Measurements from ENCODE around the gene PUDP. TPM values are rescaled to one million over a fixed set of nuclear protein-coding genes. Genes with fewer than 3 reads are reported as not detected.

PUDP gene
- total RNA-seq, 1 donor from 2014 or later = 33.7 TPM

DNA sequence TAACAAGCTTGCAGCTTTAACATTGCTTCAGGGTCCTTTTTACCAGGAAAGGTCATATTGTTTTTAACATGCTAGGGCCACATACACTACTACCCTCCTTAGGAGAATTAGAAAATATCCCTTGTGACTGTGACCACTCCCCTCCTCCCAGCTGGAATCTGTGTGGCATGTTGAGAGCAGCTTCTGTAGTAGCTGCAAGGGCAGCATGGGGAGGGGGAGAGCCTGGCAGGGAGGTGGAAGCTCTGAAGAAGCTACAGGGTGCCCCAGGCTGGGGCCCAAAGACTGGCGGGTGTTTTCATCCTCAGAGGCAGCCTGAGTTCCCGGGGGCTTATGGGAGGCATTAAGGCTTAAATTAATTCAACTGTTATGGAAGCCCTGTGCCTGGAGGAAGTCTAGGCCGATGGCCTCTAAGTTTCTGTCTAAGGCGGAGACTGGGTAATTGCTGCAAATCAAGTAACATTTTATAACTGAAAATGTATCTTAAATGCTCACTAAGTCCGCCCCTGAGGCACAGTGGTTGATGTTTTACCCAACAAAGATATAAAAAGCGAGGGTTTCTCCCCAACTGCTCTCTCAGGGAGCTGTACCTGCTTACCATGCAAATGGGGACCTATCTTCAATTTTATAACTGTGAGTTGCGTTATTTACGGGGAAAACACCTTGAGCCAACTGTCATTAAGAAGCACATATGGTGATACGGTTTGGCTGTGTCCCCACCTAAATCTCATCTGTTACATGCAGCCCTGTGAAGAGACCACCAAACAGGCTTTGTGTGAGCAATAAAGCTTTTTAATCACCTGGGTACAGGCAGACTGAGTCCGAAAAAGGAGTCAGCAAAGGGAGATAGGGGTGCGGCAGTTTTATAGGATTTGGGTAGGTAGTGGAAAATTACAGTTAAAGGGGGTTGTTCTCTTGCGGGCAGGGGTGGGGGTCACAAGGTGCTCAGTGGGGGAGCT is 37.8 kb downstream of the PUDP start:
- DNase-seq (ENCODE audit: low spot score) = no peak

DNA sequence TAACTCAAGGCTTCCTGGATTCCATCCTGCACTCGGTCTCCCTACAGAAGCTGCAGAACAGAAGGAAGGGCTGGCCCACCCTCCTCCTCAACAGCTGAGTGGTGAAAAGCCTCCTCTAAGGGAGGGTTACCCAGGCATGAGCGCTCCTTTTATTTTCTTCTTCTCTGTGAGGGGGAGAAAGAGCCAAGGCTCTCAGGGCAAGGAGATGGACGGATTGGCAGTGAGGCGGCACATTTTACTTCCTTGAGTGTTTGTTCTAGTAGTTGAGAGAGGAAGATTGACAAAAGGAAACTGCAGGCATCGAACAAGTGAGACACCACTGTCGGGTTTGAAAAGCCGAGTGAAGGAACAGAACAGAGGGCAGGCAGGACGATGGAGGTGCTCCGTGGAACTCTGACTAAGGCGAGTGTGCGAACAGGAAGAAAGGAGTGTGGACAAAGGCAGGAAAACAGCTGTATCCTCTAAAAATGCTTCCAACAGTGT is 38.9 kb downstream of the PUDP start:
- DNase-seq (ENCODE audit: low spot score) = no peak

DNA sequence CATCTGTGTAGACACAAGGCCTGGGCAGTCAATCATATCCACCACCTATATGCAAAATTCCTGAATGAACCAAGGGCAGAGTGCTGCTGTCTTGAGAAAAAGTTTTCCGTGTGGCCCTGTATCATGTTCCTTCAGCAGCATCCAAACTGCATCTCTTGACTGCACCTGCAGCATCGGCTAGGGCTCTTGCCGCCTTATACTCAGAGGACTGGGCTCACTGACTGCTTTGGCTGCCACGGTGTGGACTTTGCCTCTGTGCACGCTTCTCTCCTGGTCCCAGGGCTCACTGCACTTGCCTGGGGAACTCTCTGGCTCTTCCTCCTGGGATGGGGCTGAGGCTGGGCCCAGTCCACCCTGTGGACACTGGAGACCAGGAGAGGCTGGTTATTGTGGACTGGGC is 39.9 kb downstream of the PUDP start:
- DNase-seq (ENCODE audit: low spot score) = no peak

DNA sequence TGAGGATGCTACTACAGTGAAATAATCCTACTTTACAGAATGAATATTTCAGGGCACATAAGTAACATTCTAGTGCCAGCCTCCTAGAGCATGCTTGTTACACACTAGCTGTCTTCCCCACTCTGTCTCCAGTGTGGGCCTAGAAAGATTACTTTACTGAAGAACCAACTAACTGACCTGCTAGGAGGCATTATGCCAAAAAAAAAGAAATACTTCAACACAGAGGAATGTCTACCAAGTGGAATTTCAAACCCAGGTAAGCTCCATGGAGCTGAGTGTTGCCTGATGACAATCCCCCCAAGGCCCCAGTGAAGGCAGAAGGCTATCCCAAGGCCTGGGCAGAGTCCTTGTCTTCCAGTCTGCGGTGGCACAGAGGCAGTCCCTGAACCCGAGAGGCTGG is 41.3 kb downstream of the PUDP start:
- no peak for DNase-seq (ENCODE audit: low spot score)

DNA sequence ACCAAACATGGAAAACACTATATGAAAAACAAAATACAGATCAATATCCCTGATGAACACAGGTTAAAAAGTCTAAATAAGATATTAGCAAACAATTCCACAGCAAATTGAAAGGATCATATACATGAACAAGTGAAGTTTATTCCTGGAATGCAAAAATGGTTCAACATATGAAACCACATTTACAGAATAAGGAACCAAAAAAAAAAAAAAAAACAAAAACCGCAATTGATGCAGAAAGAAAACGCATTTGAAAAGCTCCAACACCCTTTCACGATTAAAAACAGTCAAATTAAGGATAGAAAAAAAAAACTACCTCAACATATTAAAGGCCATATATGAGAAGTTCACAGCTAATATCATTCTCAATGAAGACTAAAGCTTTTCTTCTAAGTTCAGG is 45.8 kb downstream of the PUDP start:
- no peak for DNase-seq (ENCODE audit: low spot score)

DNA sequence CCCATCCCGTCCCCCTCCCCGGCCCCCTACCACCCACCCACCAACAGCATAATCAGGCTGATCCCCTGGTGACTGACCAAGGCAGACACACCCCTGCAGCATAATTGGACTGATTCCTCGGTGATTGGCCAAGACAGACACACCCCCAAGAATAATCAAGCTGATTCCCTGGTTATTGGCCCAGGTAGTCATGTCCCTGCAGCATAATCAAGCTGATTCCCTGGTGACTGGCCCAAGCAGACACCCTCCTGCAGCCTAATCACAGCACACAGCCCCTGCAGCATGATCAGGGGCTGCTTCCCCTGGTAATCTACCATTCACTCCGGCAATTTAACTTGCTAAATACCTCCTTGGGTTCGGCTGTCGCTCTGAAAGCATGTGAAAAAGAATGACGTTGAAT is 47.9 kb downstream of the PUDP start:
- DNase-seq (ENCODE audit: low spot score) = no peak

DNA sequence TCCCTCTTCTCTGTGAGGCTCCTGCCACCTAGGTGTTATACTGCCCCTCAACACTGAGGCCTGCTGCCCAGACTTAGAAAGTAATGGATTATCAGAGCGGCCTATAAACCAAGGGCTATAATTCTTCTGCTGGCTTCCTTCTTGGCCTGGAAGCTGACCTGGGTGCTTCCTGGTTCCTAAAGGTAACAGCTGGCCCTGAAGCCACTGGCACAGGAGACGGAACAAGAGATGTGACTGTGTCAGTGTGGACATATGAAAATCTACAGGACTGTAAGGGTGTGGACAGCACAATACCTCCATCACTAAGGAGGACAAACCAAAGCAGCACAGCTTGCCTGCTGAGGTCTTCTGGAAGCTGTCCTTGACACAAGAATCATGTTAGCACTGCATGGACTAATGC is 52.3 kb downstream of the PUDP start:
- DNase-seq (ENCODE audit: low spot score) = peak; percentile 7

DNA sequence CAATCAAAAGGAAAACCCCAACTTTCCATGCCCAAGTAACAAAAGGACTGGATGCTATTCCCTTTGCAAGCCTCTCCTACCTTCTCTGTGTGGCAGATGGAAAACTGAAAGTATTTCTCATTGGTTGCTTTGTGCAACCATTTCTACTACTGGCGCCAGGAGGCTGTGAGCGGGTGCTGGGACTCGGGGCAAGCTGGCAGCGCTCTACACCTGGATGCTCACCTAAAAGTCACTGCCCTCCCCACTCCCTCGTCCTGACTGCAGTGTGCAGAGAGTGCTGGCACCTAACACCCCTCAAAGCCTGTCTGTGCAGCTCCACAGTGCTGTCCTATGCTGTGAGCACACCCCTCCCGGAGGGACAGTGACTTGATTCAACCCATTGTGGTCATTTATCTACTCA is 54.6 kb downstream of the PUDP start:
- no peak for DNase-seq (ENCODE audit: low spot score)

DNA sequence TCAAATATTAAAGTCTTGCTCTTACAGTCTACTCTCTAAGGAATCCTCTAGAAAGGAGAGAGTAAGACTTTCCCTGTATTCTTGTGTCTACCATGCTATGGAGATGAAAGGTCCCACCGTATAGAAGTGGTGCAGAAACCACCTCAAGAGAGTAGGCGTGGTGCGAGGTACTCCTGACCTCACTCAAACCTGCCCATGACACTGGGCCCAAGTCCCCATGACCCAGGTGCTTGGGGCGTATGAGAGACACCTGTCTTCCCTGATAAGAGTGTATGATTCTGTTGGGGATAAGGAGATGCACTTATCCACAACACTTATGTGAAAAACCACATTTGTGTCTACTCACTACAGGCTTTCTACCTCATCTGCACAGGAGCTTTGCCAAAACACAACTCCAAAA is 55.4 kb downstream of the PUDP start:
- DNase-seq (ENCODE audit: low spot score) = no peak

DNA sequence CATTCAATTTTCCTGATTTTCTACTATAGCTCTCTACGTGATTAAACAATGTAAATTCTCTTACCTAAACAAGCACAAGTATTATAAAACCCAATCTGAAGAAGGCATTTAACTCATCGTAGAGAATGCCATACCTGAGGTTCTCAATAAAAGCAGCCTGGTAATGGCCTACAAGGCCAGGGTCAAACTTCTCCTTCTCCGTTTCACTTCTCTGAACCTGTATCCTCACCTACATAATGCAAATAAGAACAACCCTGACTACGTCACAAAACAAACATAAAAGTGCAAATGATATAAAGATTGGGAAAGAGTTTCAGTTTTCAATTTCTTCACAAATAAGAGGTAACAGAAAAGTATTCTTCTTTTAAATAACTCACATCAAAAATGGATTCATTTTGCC is 56.0 kb downstream of the PUDP start:
- DNase-seq (ENCODE audit: low spot score) = no peak

DNA sequence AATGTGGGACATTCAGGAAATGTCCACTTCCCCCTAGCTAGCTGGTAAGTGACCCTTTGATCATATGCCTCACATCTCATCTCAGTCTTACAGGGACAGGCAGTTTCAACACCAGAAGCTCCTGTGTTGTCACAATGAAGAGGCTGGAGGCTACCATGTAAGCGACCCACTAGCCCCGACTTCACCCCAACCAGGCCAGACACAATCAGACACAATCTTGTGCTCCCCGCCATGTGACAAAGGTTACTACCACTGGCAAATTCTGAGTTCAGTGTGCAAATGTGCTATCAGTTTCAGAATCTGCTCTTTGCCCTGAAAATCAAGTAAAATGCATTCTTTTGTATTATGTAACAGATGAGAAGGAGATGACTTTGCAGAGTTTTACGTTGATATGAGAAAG is 57.3 kb downstream of the PUDP start:
- DNase-seq (ENCODE audit: low spot score) = no peak

DNA sequence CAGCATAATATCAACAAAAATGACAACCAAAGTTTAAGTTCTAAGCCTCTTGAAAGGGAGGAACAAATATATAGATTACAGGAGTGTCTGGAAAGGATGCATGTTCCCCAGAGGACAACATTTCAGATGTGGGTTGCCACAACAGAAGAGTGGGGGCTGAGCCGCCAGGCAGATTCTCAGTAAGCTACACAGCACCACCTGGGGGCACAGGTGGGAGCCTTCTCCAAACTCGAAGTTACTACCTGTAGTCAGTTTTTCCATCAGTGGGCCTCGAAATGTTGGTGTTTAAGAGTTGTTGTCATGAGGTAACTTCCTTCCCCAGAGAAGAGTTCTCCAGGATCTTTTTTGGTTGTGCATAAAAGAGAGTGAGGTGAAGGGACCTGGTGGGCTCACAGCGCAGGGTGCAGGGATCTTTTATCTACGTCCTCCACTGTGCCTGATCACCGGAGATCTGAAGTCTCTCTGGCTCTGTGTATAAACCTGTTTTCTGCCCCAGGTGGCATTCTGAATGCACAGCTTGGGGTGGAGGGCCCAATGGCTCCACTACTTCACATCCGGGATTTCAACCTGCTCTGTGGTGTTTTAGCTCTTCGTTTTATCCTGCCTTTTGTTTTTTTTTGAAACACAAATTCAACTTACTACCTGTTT is 58.9 kb downstream of the PUDP start:
- no peak for DNase-seq (ENCODE audit: low spot score)

DNA sequence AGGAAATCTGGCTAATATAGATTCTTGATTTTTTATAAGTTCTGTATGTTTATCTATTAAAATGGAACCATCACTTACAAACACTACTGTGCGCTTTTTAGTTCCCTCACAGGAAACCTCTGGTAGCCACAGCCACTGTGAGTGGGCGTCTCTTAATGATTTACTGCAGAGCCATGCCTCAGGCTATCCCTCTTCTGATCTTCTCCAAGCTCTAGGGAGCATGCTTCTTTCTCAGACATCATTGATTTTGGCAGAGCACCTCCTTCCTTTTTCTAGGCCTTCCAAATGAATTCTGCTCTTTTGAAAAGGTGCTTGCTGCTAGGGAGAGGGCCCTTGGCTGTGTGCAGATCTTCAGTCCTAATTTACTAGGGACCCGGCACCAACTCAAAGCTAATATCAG is 61.6 kb downstream of the PUDP start:
- no peak for DNase-seq (ENCODE audit: low spot score)

DNA sequence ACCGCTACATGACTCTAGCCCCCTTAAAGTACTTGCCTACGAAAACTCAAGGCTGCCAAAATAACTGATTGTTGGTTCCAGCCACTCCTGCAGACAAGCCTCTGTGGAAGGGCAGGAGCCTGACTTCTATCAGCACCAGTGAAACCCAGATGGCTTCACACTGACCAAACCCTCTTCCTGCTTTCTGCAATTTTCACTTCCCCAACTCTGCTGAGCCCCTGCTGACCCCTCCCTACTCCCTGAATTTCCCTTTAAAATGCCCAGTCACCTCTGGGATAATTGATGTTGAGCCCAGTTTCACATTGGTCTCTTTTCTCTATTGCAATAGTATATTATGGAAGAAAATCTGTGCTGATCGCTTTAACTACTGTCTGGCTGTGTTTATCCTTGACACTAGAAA is 62.1 kb downstream of the PUDP start:
- no peak for DNase-seq (ENCODE audit: low spot score)

DNA sequence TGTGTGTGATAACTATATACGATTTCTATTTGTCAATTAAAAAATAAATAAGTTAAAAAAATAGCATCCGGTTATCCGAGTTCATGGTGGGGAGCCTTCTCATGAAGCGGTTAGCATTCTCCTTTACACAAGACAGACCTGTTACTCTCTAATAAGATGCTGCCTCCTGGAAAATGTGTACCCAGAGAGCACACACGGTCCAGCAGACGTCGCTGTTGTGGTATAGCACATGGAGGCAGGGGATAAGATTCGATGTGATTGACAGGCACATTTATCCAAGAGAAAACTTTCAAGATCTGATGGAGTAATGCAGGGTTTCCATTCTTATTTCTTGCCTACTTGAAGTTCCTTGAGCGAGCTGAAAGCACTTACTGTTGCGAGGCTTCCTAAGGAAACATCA is 63.1 kb downstream of the PUDP start:
- no peak for DNase-seq (ENCODE audit: low spot score)

DNA sequence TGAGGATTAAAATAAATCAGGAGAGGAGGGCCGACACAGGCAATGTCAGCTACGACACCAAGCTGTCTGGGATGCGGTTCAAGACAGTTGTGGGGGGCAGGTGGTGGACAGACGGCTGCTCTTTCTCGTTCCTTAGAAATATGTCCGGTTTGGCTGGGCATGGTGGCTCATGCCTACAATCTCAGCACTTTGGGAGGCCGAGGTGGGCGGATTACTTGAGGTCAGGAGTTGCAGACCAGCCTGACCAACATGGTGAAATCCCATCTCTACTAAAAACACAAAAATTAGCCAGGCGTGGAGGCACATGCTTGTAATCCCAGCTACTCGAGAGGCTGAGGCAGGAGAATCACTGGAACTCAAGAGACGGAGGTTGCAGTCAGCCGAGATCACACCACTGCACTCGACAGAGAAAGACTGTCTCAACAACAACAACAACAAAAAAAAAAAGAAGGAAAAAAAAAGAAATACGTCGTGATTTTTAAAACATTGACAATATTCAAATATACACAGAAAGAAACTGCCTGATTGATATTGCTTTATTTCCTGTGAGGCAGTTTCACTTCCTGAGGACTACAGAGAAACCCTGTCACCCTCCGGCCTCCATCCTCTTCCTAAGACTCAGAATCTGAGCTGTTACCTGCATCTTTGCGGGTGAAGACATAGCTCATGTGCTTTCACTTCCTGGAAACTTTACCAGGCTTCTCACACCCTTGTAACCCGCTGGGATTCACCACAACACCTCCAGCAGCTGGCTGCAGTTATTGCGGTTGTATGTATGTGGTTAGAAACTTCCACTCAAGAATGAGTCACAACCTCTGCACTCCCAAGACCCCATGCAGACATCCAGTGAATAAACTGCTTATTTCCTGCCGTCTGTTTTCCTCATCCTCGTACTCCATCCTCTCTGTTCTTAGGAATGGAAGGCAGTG is 64.2 kb downstream of the PUDP start:
- no peak for DNase-seq (ENCODE audit: low spot score)

DNA sequence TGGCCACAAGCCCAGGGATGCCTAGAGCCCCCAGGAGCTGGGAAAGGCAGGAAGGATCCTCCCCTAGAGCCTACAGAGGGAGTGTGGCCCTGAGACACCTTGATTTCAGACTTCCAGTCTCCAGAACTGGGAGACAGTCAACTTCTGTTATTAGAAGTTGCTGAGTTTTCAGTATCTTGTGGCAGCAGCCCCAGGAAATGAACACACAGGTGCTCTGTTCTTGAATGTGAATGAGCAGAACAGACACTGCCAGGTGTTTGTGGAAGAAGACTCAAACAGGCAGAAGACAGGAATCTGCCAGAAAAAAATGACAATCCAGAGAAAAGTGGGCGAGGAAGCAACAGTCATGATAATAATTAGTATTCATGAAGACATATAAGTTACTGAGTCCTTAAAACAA is 64.9 kb downstream of the PUDP start:
- no peak for DNase-seq (ENCODE audit: low spot score)

DNA sequence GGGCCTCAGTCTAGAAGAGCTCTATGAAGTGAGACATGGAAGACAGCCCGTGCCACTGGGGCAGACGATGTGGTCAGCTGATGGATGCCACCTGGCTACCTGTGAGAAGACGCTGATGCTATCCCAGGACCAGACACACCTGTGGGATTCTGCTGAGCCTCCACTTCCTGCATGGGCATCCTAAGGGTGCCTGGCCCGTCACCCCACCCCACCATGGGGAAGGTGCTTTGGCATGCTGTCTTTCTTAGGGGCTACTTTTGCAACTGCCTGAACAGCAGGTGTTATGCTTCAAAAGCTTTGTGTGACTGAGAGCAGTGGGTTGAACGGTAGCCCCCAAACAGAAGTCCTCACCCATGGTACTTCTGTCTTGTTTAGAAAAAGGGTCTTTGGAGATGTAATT is 65.4 kb downstream of the PUDP start:
- DNase-seq (ENCODE audit: low spot score) = no peak

DNA sequence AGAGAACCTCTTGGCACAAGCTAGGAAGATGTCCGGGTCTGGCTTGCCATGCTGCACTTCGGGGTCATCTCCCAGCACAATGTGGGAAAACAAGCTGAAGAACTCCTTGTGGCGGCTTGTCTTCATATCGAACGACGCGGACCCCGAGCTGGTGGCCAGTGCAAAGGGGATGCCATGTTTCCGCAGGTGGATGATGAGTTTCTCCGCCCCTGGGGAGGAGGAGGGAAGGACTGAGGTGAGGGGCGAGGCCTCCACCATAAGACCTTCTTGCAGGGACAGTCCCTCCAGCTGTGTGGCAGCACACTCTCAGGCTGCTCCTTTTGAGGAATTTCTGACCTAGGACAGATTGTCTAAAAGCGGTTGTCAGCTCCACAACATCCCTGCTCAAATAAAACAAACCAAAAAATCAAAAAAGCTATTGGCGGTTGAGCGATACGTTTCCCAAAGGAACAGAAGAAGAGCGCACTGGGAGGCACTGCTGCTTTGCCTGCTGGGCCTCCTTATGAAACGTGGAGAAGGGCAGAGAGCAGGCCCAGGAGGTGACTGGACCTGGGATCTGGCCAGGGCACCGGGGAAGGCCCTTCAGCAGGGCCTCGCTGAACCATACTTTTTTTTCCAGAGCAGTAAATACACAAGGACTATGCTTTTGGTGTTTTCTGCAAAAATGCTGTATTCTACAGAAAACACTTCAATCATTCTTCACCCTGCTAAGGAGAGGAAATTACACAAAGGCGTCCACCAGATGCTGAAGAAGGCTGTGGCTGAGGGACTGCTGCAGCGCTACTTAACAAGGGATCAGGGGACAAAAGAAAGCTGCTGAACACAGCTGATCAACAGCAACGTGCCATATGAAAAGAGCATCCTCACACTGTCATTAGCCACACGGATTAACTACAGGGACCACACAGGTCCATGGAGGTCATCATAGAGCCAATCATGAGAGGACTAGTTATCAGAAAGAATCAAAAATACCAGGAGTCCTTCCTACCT is 70.4 kb downstream of the PUDP start:
- no peak for DNase-seq (ENCODE audit: low spot score)

DNA sequence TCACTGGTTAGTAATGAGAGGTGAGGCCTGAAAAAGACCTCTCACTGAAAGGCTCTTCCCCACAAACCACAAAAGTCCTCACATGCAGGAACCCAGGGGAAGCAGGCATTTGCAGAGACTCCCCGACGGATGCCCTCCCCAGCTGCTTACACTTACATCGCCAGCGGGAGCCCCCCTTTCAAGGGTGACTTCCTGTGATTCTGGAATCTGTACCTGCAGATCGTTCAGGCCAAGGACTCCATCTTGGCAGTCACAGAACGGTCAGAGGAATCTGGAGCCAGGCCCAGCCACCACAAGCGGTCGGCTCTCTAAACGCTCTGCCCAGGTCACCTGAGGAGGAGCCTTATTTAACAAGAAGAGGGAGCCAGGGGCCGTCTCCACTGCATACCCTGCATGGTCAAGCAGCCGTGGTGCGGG is 71.7 kb downstream of the PUDP start:
- no peak for DNase-seq (ENCODE audit: low spot score)

DNA sequence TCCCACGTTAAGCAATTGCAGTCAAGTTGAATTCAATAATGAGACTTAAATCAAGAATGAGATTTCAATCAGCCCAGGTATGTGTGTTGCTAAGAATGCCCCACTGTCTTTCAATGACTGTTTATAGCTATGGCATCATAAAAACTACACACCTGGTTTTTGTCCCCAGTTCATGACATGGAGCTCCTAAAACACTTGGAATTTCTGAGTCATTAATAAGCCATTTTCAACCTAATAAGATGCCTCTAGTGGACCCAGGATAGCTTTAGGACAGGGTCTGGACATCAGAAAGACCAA is 73.1 kb downstream of the PUDP start:
- no peak for DNase-seq (ENCODE audit: low spot score)

Measured in ureter (tissue), 1 donor.